ENCODE measurements around the gene SCAPER.

The SCAPER gene

DNA sequence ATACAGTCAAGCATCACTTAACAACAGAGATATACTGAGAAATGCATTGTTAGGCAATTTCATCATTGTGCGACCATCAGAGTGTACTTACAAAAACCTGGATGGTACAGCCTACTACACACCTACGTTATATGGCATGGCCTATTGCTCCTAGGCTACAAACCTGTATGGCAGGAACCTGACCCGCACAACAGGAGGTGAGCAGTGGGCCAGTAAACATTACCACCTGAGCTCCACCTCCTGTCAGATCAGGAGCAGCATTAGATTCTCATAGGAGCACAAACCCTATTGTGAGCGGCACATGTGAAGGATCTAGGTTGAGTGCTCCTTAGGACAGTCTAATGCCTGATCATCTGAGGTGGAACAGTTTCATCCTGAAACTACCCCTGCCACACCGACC, 89.7 kb downstream of the SCAPER start:
- Mint-ChIP-seq H3K27me3 (no peaks in the 10 kb centered on the region), H3K36me3 (ENCODE audit: insufficient read depth) (no peaks in the 10 kb centered on the region), H3K9me3 (peaks cover 0 to 6% of the 10 kb centered on the region in 2 donors), H3K4me1 (ENCODE audit: low read depth in 2 of 2) (peaks cover 29 to 35% of the 10 kb centered on the region in 2 donors), H3K4me3 (no peak overlapping the region), H3K27ac (peak overlapping the region in 1 of 2 donors; percentile 4)
- ATAC-seq (replicated peaks) (no peak), DNase-seq (no peak)

DNA sequence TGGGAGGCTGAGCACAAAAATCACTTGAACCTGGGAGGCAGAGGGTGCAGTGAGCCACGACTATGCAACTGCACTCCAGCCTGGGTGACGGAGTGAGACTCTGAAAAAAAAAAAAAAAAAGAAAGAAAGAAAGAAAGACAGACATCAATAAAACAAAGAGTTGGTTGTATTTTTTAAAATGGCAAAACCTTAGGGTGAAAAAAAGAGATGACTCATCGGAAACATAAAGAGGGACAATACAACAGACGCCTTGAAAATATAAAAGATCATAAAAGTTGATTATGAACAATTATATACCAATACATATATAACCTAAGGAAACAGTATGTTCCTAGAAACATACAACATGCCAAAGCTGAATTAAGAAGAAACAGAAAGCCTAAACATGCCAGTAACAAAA, 92.8 kb downstream of the SCAPER start:
- Mint-ChIP-seq H3K27ac (no peak overlapping the region), H3K9me3 (no peaks in the 10 kb centered on the region), H3K4me3 (no peak overlapping the region), H3K36me3 (ENCODE audit: insufficient read depth) (no peaks in the 10 kb centered on the region), H3K4me1 (ENCODE audit: low read depth in 2 of 2) (peaks cover 14 to 31% of the 10 kb centered on the region in 2 donors), H3K27me3 (no peaks in the 10 kb centered on the region)
- no peak for ATAC-seq (replicated peaks)
- DNase-seq = no peak

DNA sequence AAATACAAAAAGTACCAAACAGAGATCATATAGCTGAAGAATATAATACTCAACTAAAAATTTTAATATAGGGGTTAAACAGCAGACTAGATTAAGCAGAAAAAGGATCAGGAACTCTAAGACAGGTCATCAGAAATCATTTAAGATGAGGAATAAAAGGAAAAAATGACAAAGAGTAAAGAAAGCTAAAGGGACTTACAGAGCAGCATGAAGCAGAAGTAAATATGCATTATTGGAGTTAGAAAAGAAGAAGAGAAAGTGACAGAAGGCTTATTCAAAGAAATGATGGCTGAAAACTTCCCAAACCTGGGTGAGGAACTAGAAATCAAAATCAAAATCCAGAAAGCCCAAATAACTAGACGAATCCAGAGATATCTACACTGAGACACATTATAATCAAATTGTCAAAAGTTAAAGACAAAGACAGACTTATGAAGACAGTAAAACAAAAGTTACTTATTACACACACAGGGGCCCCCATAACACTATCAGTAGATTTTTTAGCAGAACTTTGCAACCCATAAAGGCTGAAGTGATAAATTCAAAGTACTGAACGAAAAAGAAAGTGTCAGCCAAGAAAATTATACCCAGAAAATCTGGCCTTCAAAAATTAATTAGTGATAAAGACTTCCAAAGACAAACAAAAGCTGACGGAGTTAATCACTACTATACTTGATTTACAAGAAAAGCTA, 95.6 kb downstream of the SCAPER start:
- DNase-seq = no peak
- Mint-ChIP-seq H3K9me3 (no peaks in the 10 kb centered on the region), H3K36me3 (ENCODE audit: insufficient read depth) (no peaks in the 10 kb centered on the region), H3K4me1 (ENCODE audit: low read depth in 2 of 2) (peaks cover 4 to 18% of the 10 kb centered on the region in 2 donors), H3K4me3 (no peak overlapping the region), H3K27ac (no peak overlapping the region), H3K27me3 (no peaks in the 10 kb centered on the region)
- ATAC-seq (replicated peaks) = no peak

DNA sequence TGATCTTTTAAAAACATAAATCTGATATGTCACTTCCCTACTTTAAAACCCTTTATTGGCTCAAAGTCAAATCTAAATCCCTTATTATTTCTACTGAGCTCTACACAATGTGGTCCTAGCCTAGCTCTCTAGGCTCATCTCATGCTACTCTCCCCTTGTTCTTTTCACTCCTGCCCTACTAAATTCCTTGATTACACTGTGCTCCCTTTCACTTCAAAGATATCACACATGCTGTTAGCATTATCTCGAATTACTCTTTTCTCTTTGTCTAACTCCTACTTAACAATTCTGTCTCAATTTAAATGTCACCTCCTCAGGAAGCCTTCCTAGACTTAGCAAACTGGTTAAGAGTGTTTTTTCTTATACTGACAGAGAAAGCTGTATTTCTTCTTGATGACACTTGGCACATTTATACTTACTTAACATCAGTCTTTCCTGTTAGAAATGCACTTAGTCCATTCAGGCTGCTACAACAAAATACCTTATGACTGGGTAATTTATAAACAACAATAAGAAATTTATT, 102.0 kb downstream of the SCAPER start:
- ATAC-seq (replicated peaks) (no peak), DNase-seq (no peak)
- Mint-ChIP-seq H3K36me3 (ENCODE audit: insufficient read depth) (peaks cover 26% of the 10 kb centered on the region), H3K4me1 (ENCODE audit: low read depth in 2 of 2) (no peaks in the 10 kb centered on the region), H3K9me3 (no peaks in the 10 kb centered on the region), H3K27ac (no peak overlapping the region), H3K27me3 (no peaks in the 10 kb centered on the region), H3K4me3 (no peak overlapping the region)

DNA sequence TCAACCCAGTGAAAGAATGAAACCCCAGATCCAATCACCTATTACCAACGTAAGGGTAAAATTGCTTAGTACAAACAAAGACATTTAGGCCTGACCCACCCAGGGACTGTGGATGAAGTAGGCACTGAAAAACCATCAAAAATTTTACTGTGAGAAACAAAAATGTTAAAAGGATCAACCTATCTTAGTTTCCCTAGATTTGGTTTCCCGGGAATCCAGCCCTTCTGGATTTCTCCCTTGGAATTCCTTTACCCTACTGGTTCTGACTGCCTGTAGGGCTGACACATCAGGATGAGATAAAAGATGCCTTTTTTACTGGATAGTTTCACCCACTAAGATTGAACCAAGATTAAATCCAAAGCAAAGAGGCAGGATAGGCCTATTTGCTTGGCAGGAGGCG, 102.7 kb downstream of the SCAPER start:
- Mint-ChIP-seq H3K4me3 (no peak overlapping the region), H3K36me3 (ENCODE audit: insufficient read depth) (peaks cover 26% of the 10 kb centered on the region), H3K27me3 (no peaks in the 10 kb centered on the region), H3K27ac (no peak overlapping the region), H3K4me1 (ENCODE audit: low read depth in 2 of 2) (no peaks in the 10 kb centered on the region), H3K9me3 (no peaks in the 10 kb centered on the region)
- no peak for ATAC-seq (replicated peaks)
- no peak for DNase-seq

DNA sequence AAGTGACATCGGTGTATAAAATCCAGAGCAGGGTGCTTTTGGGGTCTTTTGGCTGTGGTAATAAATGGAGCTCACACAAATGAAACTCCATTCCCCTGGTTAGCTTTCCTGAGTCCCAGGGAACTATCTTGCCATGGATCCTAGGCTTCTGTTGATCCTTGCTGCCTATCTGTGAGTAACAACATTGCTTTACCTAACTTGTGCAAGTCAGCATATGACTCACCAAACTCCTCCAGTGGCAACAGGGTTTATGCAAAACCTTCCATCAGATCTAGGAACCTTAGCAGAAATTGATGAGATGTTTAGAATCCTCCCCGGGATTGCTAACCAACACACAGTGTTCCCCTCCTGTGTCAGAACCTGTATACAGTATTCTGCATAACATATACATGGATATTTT, 105.4 kb downstream of the SCAPER start:
- ATAC-seq (replicated peaks) (no peak), DNase-seq (no peak)
- Mint-ChIP-seq H3K36me3 (ENCODE audit: insufficient read depth) (peaks cover 27% of the 10 kb centered on the region), H3K27ac (no peak overlapping the region), H3K4me3 (no peak overlapping the region), H3K27me3 (no peaks in the 10 kb centered on the region), H3K9me3 (no peaks in the 10 kb centered on the region), H3K4me1 (ENCODE audit: low read depth in 2 of 2) (no peaks in the 10 kb centered on the region)

DNA sequence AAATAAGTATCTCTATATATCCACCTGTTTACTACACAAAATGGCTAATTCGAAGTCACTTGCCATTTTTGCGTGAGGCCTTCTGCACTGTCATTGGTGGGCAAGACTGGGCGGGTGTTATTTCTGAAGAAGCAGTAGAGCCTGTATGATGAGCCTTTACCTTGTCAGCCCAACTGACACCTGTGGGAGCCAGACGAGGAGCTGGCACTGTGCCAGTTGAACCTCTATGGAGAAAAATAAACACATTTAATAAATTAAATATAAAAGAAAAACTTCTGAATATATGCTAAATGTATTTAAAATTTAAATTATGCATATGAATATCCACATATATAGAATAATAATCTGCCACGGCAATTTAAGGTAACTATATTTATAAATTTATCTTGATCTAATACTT, 109.9 kb downstream of the SCAPER start:
- Mint-ChIP-seq H3K27ac (no peak overlapping the region), H3K9me3 (no peaks in the 10 kb centered on the region), H3K27me3 (no peaks in the 10 kb centered on the region), H3K4me3 (no peak overlapping the region), H3K36me3 (ENCODE audit: insufficient read depth) (peaks cover 30% of the 10 kb centered on the region), H3K4me1 (ENCODE audit: low read depth in 2 of 2) (no peaks in the 10 kb centered on the region)
- no peak for DNase-seq
- ATAC-seq (replicated peaks) = no peak

DNA sequence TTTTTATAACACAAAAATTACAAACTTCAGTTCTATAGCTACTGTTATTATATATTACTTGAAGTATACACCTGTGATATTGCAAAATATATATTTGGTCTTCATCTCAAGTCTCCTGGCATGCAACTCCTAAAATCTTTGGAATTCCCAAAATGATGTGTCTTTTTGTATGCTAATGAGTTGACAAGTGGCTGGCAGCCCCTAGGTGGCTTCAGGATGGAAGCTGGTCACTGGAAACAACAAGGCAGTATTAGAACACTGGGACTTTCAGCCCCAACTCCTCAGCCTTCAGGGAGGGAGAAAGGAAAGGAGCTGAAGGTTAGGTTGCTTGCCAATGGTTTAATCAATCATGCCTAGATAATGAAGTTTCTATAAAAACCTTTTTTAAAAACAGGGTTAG, 112.0 kb downstream of the SCAPER start:
- Mint-ChIP-seq H3K36me3 (ENCODE audit: insufficient read depth) (peaks cover 23% of the 10 kb centered on the region), H3K4me1 (ENCODE audit: low read depth in 2 of 2) (no peaks in the 10 kb centered on the region), H3K27me3 (no peaks in the 10 kb centered on the region), H3K9me3 (no peaks in the 10 kb centered on the region), H3K4me3 (no peak overlapping the region), H3K27ac (no peak overlapping the region)
- ATAC-seq (replicated peaks) (no peak), DNase-seq (no peak)

DNA sequence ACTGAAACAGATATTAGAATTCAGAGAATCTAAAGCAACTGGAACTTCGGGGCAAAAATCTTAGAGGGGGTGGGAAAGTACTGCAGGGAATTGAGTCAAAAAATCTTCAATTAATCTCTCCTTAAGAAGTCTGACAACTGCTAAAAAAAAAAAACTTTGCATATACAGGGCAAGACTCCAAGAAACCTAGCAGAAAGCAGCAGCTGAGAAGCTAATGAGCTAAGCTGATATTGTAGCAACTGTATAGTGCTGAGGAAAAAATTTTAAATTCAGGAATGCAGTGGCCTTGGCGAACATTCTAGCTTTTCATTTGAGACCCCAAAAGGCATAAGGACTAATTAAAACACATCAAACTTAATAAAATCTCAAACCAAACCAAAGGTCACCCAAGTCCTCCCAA, 113.6 kb downstream of the SCAPER start:
- DNase-seq = no peak
- H3K9me3 Mint-ChIP-seq = no peaks in the 10 kb centered on the region
- no peak for ATAC-seq (replicated peaks)

DNA sequence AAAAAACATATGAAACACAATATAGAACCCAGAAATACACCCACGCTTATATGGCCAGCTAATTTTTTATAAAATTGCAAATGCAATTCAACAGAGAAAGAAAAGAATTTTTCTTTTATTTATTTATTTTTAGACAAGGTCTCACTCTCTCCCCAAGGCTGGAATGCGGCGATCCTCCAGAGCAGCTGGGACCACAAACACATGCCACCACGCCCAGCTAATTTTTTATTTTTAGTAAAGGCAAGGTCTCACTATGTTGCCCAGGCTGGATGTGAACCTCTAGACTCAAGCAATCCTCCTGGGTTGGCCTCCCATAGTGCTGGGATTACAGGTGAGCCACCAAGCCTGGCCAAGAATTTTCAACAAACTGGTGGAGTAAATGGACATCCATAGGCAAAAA, 117.9 kb downstream of the SCAPER start:
- Mint-ChIP-seq H3K27ac (no peak overlapping the region), H3K36me3 (ENCODE audit: insufficient read depth) (peaks cover 14% of the 10 kb centered on the region), H3K4me3 (no peak overlapping the region), H3K9me3 (no peaks in the 10 kb centered on the region), H3K27me3 (no peaks in the 10 kb centered on the region), H3K4me1 (ENCODE audit: low read depth in 2 of 2) (peaks cover 0 to 12% of the 10 kb centered on the region in 2 donors)
- DNase-seq (no peak), ATAC-seq (replicated peaks) (no peak)

More for the DNA sequence above, 113.6 kb downstream of the SCAPER start:
- Mint-ChIP-seq H3K4me3 (no peak overlapping the region), H3K36me3 (ENCODE audit: insufficient read depth) (peaks cover 23% of the 10 kb centered on the region), H3K4me1 (ENCODE audit: low read depth in 2 of 2) (no peaks in the 10 kb centered on the region), H3K27ac (no peak overlapping the region), H3K27me3 (no peaks in the 10 kb centered on the region)

DNA sequence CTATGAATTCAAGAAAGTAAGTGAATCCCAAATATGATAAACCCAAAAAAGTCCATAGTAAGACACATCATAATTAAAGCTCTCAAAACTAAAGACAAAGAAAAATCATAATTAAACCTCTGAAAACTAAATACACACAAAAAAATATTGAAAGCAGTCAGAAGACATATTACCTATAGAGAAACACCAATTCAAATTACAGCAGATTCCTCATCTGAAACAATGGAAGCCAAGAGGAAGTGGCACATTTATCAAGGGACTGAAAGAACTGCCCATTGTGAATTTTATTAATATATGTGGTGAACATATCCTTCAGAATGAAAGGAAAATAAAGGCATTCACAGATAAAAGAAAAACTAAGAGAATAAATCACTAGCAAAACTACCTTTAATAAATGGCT, 128.2 kb downstream of the SCAPER start:
- no peaks in the 10 kb centered on the region for H3K9me3 Mint-ChIP-seq
- no peak overlapping the region for H3K4me3 Mint-ChIP-seq
- ATAC-seq (replicated peaks) (no peak), DNase-seq (no peak)
- H3K27me3 Mint-ChIP-seq = no peaks in the 10 kb centered on the region
- peaks cover 0 to 2% of the 10 kb centered on the region in 2 donors for H3K4me1 Mint-ChIP-seq (ENCODE audit: low read depth in 2 of 2)
- peaks cover 12% of the 10 kb centered on the region for H3K36me3 Mint-ChIP-seq (ENCODE audit: insufficient read depth)
- no peak overlapping the region for H3K27ac Mint-ChIP-seq

DNA sequence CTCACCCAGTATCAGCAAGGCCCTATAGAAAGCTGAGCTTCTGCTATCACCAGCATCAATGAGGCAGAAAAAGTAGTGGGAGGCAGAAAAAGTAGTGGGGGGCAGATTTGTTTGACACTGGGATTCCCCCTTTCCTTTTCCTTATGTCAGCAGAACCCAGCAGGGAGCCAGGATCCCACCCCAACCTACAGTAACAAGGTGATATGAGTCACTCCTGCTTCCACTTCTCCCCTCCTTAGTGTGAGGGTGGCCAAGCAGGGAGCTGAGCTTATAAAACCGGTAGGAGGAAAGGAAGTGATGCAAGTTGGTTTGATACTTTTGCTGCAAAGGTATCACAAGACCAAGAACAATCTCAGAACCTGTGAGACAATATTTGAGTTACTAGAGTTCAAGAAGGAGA, 128.7 kb downstream of the SCAPER start:
- Mint-ChIP-seq H3K27ac (no peak overlapping the region), H3K36me3 (ENCODE audit: insufficient read depth) (peaks cover 12% of the 10 kb centered on the region), H3K4me1 (ENCODE audit: low read depth in 2 of 2) (peaks cover 0 to 2% of the 10 kb centered on the region in 2 donors), H3K4me3 (no peak overlapping the region), H3K27me3 (no peaks in the 10 kb centered on the region), H3K9me3 (no peaks in the 10 kb centered on the region)
- DNase-seq (no peak), ATAC-seq (replicated peaks) (no peak)

DNA sequence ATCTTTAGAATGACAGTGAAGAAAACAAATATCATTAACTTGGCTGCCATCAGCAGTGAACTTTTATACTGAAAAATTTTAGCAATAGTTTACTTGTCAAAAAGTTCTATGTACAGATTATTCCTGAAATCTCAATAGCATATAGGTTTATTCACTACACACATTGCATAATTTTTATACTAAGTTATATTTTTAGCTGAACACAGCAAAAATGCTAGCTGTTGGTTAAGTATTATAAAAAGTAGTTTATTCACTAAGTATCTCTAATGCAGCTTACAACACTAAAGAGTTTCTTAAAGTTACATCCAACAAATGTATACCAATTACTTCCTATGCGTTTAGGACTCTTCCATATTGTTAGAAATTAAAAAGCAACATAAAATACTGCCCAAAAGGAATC, 131.9 kb downstream of the SCAPER start:
- ATAC-seq (replicated peaks) = no peak
- no peak for DNase-seq
- H3K36me3 Mint-ChIP-seq (ENCODE audit: insufficient read depth) = peaks cover 16% of the 10 kb centered on the region
- no peak overlapping the region for H3K4me3 Mint-ChIP-seq
- peak overlapping the region in 1 of 2 donors; percentile 33 for H3K27ac Mint-ChIP-seq
- no peaks in the 10 kb centered on the region for H3K4me1 Mint-ChIP-seq (ENCODE audit: low read depth in 2 of 2)
- no peaks in the 10 kb centered on the region for H3K27me3 Mint-ChIP-seq
- H3K9me3 Mint-ChIP-seq = no peaks in the 10 kb centered on the region

DNA sequence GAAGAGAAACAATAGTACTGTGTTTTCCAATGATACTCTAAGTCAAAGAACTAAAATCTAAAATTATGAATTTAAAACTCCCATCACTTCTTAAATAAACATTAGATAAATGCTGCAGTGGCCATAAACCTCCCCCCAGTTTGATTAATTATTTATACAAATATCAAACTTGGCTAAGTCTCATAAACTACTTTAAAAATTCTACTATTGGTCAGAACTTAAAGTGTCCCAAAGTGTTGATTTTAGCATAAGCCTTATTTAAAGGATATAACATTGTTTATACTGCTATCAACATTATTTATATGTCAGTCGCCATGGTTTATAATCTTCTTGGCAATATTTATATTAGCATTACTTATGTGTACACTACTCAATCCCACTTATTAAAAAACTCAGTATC, 132.4 kb downstream of the SCAPER start:
- H3K36me3 Mint-ChIP-seq (ENCODE audit: insufficient read depth) = peaks cover 14% of the 10 kb centered on the region
- H3K4me1 Mint-ChIP-seq (ENCODE audit: low read depth in 2 of 2) = no peaks in the 10 kb centered on the region
- peak overlapping the region in 1 of 2 donors; percentile 33 for H3K27ac Mint-ChIP-seq
- H3K27me3 Mint-ChIP-seq = no peaks in the 10 kb centered on the region
- no peak overlapping the region for H3K4me3 Mint-ChIP-seq
- DNase-seq = no peak
- ATAC-seq (replicated peaks) = no peak
- H3K9me3 Mint-ChIP-seq = no peaks in the 10 kb centered on the region
